Upper lobe of right lung (tissue), 1 donor: ENCODE data around the gene TACC3. TPM values are rescaled to one million over a fixed set of nuclear protein-coding genes. Genes with fewer than 3 reads are reported as not detected.

ENCODE experiments used
- ATAC-seq: fragments of 200-7000 bp; cut with Tn5 transposase; one replicate; pipeline ENCODE4 v1.9.1; 2020; ENCODE audit warnings: mild to moderate bottlenecking, moderate library complexity
- DNase-seq: peaks from one replicate; pipeline ENCODE4 v3.0.0-alpha.2; 2020
- H3K27ac ChIP-seq: fragments of 200-600 bp; one replicate; pipeline ENCODE4 v1.8.0; 2022
- H3K27me3 ChIP-seq: fragments of 200-600 bp; one replicate; pipeline ENCODE4 v1.8.0; 2022; ENCODE audit warnings: mild to moderate bottlenecking
- H3K36me3 ChIP-seq: fragments of 200-600 bp; one replicate; pipeline ENCODE4 v1.8.0; 2022
- H3K4me1 ChIP-seq: fragments of 200-600 bp; one replicate; pipeline ENCODE4 v1.8.0; 2022
- H3K4me3 ChIP-seq: fragments of 200-600 bp; one replicate; pipeline ENCODE4 v1.8.0; 2022; ENCODE audit warnings: mild to moderate bottlenecking
- H3K9me3 ChIP-seq: fragments of 200-600 bp; one replicate; pipeline ENCODE4 v1.8.0; 2022
- CTCF ChIP-seq: fragments of 200-600 bp; IDR thresholded peaks from one replicate; pipeline ENCODE4 v1.8.0; 2022; ENCODE audit warnings: antibody characterized with exemption
- intact Hi-C: fragments of 100-400 bp; cut with DNase I; formaldehyde crosslinking; loops from one replicate; pipeline ENCODE4 v1.11.0; 2022
- total RNA-seq: library from RNA; stranded (reverse); fragmentation: NEBNext Ultra II Directional; extraction: Animal tissue kit (Norgen Biotek cat#: 25700); gene quantifications from one replicate; pipeline ENCODE4 v1.2.1, GENCODE V29; 2021
- donor health status: DM: no; HTN: yes; CAD: no; lungs with severe emphysema.

The TACC3 gene
- total RNA-seq, 1 donor from 2014 or later = 13.3 TPM

GRCh38 chr4:1746265-1746691 lies 25.0 kb downstream of the TACC3 start:
- TF ChIP-seq CTCF = peak; percentile 72
- Histone ChIP-seq H3K4me3 (no peak overlapping the region), H3K27me3 (no peaks in the 10 kb centered on the region), H3K27ac (no peak overlapping the region), H3K36me3 (peaks cover 3% of the 10 kb centered on the region), H3K4me1 (peaks cover 4% of the 10 kb centered on the region), H3K9me3 (no peaks in the 10 kb centered on the region)
- DNase-seq = peak; percentile 86
- intact Hi-C loops = loop anchor here (5.0 to 10.0 kb wide), 2 partner anchors 61 to 149 kb away; no protein-coding TSS in a partner anchor
- ATAC-seq = peak; percentile 69

- Histone ChIP-seq H3K4me1 (peaks cover 4% of the 10 kb centered on the region), H3K27ac (no peak overlapping the region), H3K9me3 (no peaks in the 10 kb centered on the region), H3K27me3 (no peaks in the 10 kb centered on the region), H3K36me3 (no peaks in the 10 kb centered on the region), H3K4me3 (no peak overlapping the region)
- no peak for DNase-seq
- no peak for ATAC-seq
- intact Hi-C loops = loop anchor here (5.0 to 10.0 kb wide), 2 partner anchors 60 to 148 kb away; no protein-coding TSS in a partner anchor
- no peak for TF ChIP-seq CTCF
Observed at GRCh38 chr4:1746919-1747602, 25.7 kb downstream of the TACC3 start.

- no peak overlapping the region for H3K27ac ChIP-seq
- no peaks in the 10 kb centered on the region for H3K27me3 ChIP-seq
- no peaks in the 10 kb centered on the region for H3K36me3 ChIP-seq
- DNase-seq (no peak), ATAC-seq (no peak)
- intact Hi-C loops = loop anchor here (5.0 to 10.0 kb wide), 2 partner anchors 60 to 147 kb away; no protein-coding TSS in a partner anchor
- TF ChIP-seq CTCF = no peak
- peaks cover 10% of the 10 kb centered on the region for H3K4me1 ChIP-seq
- H3K9me3 ChIP-seq = no peaks in the 10 kb centered on the region
- no peak overlapping the region for H3K4me3 ChIP-seq
Observed at GRCh38 chr4:1747603-1747967, 26.3 kb downstream of the TACC3 start.

DNA sequence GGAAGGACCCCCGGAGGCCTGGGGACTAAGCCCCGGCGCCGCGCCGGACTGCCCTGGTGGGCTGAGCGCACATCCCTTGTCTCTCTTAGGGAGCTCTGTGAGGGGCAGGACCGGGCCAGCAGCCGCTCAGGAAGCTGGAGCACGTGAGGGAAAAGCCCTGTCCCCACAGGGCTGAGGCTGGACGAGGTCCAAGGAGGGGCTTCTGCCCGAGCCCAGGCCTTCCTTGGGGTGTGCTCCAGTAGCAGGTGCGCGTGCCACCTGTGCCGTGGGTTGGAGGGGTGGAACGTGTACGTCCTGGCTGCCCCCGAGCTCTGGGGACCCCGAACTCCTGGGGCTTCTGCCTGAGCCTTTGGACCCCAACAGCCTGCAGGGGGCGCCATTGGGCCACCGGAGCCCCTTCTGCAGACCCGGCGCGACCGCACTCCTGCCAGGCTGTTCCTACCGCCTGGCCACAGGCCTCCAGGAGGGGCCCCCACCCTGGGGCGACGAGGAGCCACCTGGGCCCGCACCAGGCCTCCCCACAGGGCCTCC lies 27.2 kb downstream of the TACC3 start:
- Histone ChIP-seq H3K27ac (no peak overlapping the region), H3K4me3 (no peak overlapping the region), H3K27me3 (no peaks in the 10 kb centered on the region), H3K4me1 (peaks cover 19% of the 10 kb centered on the region), H3K9me3 (no peaks in the 10 kb centered on the region), H3K36me3 (no peaks in the 10 kb centered on the region)
- intact Hi-C loops = loop anchor here (5.0 to 10.0 kb wide), 2 partner anchors 59 to 146 kb away; no protein-coding TSS in a partner anchor
- ATAC-seq (peak; percentile 64), DNase-seq (peak; percentile 89)
- TF ChIP-seq CTCF = peak; percentile 85

DNA sequence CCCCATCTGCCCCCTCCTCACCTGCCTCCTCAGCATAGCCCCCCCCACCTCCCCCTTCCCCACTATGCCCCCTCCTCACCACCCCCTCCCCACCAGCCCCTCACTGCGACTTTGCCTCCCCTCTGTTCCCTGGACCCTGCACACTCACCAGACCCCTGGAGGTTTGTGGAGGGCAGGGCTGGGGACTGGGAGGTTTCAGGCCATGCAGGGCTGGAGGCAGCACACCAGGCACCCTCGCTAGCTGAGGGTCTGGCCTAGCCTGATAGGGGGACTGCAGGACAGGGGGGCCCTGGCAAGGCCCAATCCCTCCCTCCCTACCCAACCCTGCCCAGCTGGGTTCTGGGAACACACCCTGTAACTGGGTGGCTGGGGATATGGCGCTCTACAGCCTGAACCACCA lies 28.0 kb downstream of the TACC3 start:
- intact Hi-C loops = loop anchor here (5.0 to 10.0 kb wide), 2 partner anchors 58 to 145 kb away; no protein-coding TSS in a partner anchor

More for the DNA sequence above, 28.0 kb downstream of the TACC3 start:
- Histone ChIP-seq H3K27me3 (no peaks in the 10 kb centered on the region), H3K9me3 (no peaks in the 10 kb centered on the region), H3K27ac (no peak overlapping the region), H3K4me3 (no peak overlapping the region), H3K36me3 (no peaks in the 10 kb centered on the region), H3K4me1 (peaks cover 20% of the 10 kb centered on the region)
- ATAC-seq (no peak), DNase-seq (no peak)
- no peak for TF ChIP-seq CTCF
